MM.1S (cell line): Measurements from ENCODE around the gene CTNNA1.
A peak's percentile ranks its signal among the peaks of the same experiment; 100 is the strongest.

Experiments
- DNase-seq: peaks from one replicate; pipeline ENCODE4 v3.0.0-alpha.2; 2015
- H2AFZ ChIP-seq: fragments of 300-600 bp; sonication (generic); 2 replicates; pipeline ENCODE4 v1.6.0; 2016; ENCODE audit warnings: antibody characterized with exemption, low read length
- H3F3A ChIP-seq: fragments of 300-600 bp; sonication (generic); 2 replicates; pipeline ENCODE4 v1.6.1; 2016; ENCODE audit warnings: mild to moderate bottlenecking, antibody characterized with exemption, low read length, moderate library complexity, mixed read lengths; ENCODE audit not compliant: insufficient read depth
- H3K27ac ChIP-seq: fragments of 300-600 bp; sonication (generic); 2 replicates; pipeline ENCODE4 v1.5.1; 2016; ENCODE audit warnings: mild to moderate bottlenecking, low read length
- H3K27me3 ChIP-seq: fragments of 300-600 bp; sonication (generic); replicated peaks from 2 replicates; pipeline ENCODE4 v1.6.0; 2016; ENCODE audit warnings: low read length; ENCODE audit not compliant: insufficient read depth
- H3K36me3 ChIP-seq: fragments of 300-600 bp; sonication (generic); replicated peaks from 2 replicates; pipeline ENCODE4 v1.6.1; 2016; ENCODE audit warnings: mild to moderate bottlenecking, low read length, mixed read lengths; ENCODE audit not compliant: insufficient read depth
- H3K4me1 ChIP-seq: fragments of 300-600 bp; sonication (generic); 2 replicates; pipeline ENCODE4 v1.6.1; 2016; ENCODE audit warnings: low read length, mixed read lengths
- H3K4me2 ChIP-seq: fragments of 300-600 bp; sonication (generic); 2 replicates; pipeline ENCODE4 v1.6.0; 2016; ENCODE audit warnings: low read depth, low read length
- H3K4me3 ChIP-seq: fragments of 300-600 bp; sonication (generic); 2 replicates; pipeline ENCODE4 v1.5.1; 2016; ENCODE audit warnings: low read length, mixed read lengths
- H3K79me2 ChIP-seq: fragments of 300-600 bp; sonication (generic); 2 replicates; pipeline ENCODE4 v1.6.1; 2016; ENCODE audit warnings: mixed run types, low read length, mixed read lengths
- H3K9ac ChIP-seq: fragments of 300-600 bp; sonication (generic); 2 replicates; pipeline ENCODE4 v1.6.1; 2016; ENCODE audit warnings: low read length, mixed read lengths
- H3K9me2 ChIP-seq: fragments of 300-600 bp; sonication (generic); replicated peaks from 2 replicates; pipeline ENCODE4 v1.6.1; 2016; ENCODE audit warnings: mild to moderate bottlenecking, low read length, mixed read lengths; ENCODE audit not compliant: insufficient read depth
- H3K9me3 ChIP-seq: fragments of 300-600 bp; sonication (generic); replicated peaks from 2 replicates; pipeline ENCODE4 v1.6.1; 2016; ENCODE audit warnings: mild to moderate bottlenecking, low read length, mixed read lengths; ENCODE audit not compliant: insufficient read depth
- H4K20me1 ChIP-seq: fragments of 300-600 bp; sonication (generic); 2 replicates; pipeline ENCODE4 v1.6.1; 2016; ENCODE audit warnings: mild to moderate bottlenecking, low read length, moderate library complexity, mixed read lengths; ENCODE audit not compliant: insufficient read depth
- CTCF ChIP-seq: fragments of 300-600 bp; sonication (generic); IDR thresholded peaks from 2 replicates; pipeline ENCODE4 v1.5.1; 2016; ENCODE audit warnings: antibody characterized with exemption, low read length, mixed read lengths
- EZH2 ChIP-seq: fragments of 300-600 bp; sonication (generic); optimal IDR thresholded peaks from 2 replicates; pipeline ENCODE3; 2017; ENCODE audit warnings: low read depth, mild to moderate bottlenecking, antibody characterized with exemption, low read length, mixed read lengths
- EZH2phosphoT487 ChIP-seq: fragments of 300-600 bp; sonication (generic); IDR thresholded peaks from 2 replicates; pipeline ENCODE4 v1.6.1; 2018; ENCODE audit warnings: antibody characterized with exemption, low read length

Gene CTNNA1

GRCh38 chr5:138824516-138824915 lies 71.3 kb downstream of the CTNNA1 start:
- Histone ChIP-seq H3K9me3 (no peaks in the 10 kb centered on the region), H2AFZ (no peak overlapping the region), H3K4me1 (no peaks in the 10 kb centered on the region), H4K20me1 (no peaks in the 10 kb centered on the region; the same call in 1 of the 2 replicates), H3F3A (no peaks in the 10 kb centered on the region), H3K9ac (no peak overlapping the region), H3K9me2 (no peaks in the 10 kb centered on the region), H3K36me3 (no peaks in the 10 kb centered on the region), H3K79me2 (peaks cover 22% of the 10 kb centered on the region), H3K4me3 (no peak overlapping the region), H3K27ac (no peak overlapping the region), H3K4me2 (no peak overlapping the region), H3K27me3 (no peaks in the 10 kb centered on the region)
- no peak for DNase-seq
- no peak for TF ChIP-seq CTCF
- TF ChIP-seq EZH2phosphoT487, result no peak
- TF ChIP-seq EZH2, result no peak

- peaks cover 20% of the 10 kb centered on the region for H3K79me2 ChIP-seq
- no peaks in the 10 kb centered on the region for H3K4me1 ChIP-seq
- no peak overlapping the region for H3K4me2 ChIP-seq
- no peaks in the 10 kb centered on the region for H3F3A ChIP-seq
- no peaks in the 10 kb centered on the region; the same call in 1 of the 2 replicates for H4K20me1 ChIP-seq
- H3K27me3 ChIP-seq, result no peaks in the 10 kb centered on the region
- H3K9me2 ChIP-seq, result no peaks in the 10 kb centered on the region
- H2AFZ ChIP-seq, result no peak overlapping the region
- no peaks in the 10 kb centered on the region for H3K9me3 ChIP-seq
- no peak overlapping the region for H3K27ac ChIP-seq
- H3K4me3 ChIP-seq, result no peak overlapping the region
- H3K36me3 ChIP-seq, result no peaks in the 10 kb centered on the region
- DNase-seq, result peak; percentile 32
- TF ChIP-seq EZH2, result no peak
- peak; percentile 42 for TF ChIP-seq CTCF
- TF ChIP-seq EZH2phosphoT487, result no peak
- no peak overlapping the region for H3K9ac ChIP-seq
Observed at GRCh38 chr5:138824924-138825863, 72.0 kb downstream of the CTNNA1 start.

GRCh38 chr5:138828556-138828955 lies 75.3 kb downstream of the CTNNA1 start:
- Histone ChIP-seq H2AFZ (no peak overlapping the region), H3K9me2 (no peaks in the 10 kb centered on the region), H3K4me1 (peaks cover 10% of the 10 kb centered on the region), H3K9ac (no peak overlapping the region), H3K4me2 (no peak overlapping the region), H3F3A (no peaks in the 10 kb centered on the region), H4K20me1 (no peaks in the 10 kb centered on the region), H3K79me2 (0 out of 2 replicates have a peak, but pooled peaks cover 7% of the 10 kb centered on the region), H3K27me3 (no peaks in the 10 kb centered on the region), H3K36me3 (no peaks in the 10 kb centered on the region), H3K9me3 (no peaks in the 10 kb centered on the region), H3K4me3 (no peak overlapping the region), H3K27ac (no peak overlapping the region)
- TF ChIP-seq CTCF (no peak), EZH2 (no peak), EZH2phosphoT487 (no peak)
- DNase-seq, result no peak
